Measurements from ENCODE around the gene FAM171A1. TPM values are rescaled to one million over a fixed set of nuclear protein-coding genes. Genes with fewer than 3 reads are reported as not detected.

FAM171A1 gene
- total RNA-seq, 1 experiment from 2014 or later = 19.2 TPM

- TF ChIP-seq, protein P1, sequence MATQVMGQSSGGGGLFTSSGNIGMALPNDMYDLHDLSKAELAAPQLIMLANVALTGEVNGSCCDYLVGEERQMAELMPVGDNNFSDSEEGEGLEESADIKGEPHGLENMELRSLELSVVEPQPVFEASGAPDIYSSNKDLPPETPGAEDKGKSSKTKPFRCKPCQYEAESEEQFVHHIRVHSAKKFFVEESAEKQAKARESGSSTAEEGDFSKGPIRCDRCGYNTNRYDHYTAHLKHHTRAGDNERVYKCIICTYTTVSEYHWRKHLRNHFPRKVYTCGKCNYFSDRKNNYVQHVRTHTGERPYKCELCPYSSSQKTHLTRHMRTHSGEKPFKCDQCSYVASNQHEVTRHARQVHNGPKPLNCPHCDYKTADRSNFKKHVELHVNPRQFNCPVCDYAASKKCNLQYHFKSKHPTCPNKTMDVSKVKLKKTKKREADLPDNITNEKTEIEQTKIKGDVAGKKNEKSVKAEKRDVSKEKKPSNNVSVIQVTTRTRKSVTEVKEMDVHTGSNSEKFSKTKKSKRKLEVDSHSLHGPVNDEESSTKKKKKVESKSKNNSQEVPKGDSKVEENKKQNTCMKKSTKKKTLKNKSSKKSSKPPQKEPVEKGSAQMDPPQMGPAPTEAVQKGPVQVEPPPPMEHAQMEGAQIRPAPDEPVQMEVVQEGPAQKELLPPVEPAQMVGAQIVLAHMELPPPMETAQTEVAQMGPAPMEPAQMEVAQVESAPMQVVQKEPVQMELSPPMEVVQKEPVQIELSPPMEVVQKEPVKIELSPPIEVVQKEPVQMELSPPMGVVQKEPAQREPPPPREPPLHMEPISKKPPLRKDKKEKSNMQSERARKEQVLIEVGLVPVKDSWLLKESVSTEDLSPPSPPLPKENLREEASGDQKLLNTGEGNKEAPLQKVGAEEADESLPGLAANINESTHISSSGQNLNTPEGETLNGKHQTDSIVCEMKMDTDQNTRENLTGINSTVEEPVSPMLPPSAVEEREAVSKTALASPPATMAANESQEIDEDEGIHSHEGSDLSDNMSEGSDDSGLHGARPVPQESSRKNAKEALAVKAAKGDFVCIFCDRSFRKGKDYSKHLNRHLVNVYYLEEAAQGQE (IDR thresholded peaks at IDR 0.05; ENCODE audit: insufficient read depth in 1 of 2, low read depth in 2 of 2, low read length in 1 of 2) = no peak
- TF ChIP-seq TCF7L2 (IDR thresholded peaks at IDR 0.05; ENCODE audit: low read depth, low read length) (no peak), POLR2AphosphoS5 (IDR thresholded peaks at IDR 0.05; ENCODE audit: low read depth, low read length) (no peak), SIN3A (IDR thresholded peaks at IDR 0.05; ENCODE audit: borderline replicate concordance, insufficient read depth, low read depth, low read length) (no peak)
- TF ChIP-seq, protein P2, sequence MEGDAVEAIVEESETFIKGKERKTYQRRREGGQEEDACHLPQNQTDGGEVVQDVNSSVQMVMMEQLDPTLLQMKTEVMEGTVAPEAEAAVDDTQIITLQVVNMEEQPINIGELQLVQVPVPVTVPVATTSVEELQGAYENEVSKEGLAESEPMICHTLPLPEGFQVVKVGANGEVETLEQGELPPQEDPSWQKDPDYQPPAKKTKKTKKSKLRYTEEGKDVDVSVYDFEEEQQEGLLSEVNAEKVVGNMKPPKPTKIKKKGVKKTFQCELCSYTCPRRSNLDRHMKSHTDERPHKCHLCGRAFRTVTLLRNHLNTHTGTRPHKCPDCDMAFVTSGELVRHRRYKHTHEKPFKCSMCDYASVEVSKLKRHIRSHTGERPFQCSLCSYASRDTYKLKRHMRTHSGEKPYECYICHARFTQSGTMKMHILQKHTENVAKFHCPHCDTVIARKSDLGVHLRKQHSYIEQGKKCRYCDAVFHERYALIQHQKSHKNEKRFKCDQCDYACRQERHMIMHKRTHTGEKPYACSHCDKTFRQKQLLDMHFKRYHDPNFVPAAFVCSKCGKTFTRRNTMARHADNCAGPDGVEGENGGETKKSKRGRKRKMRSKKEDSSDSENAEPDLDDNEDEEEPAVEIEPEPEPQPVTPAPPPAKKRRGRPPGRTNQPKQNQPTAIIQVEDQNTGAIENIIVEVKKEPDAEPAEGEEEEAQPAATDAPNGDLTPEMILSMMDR (IDR thresholded peaks at IDR 0.05) = no peak
- H3K4me1 ChIP-seq (ENCODE audit: control insufficient read depth, insufficient read depth, low read length) = peaks cover 2% of the 10 kb centered on the region; the same call in 1 of the 2 replicates
- POLR2A ChIA-PET = no interaction called here
- intact Hi-C loops (cut with micrococcal nuclease; ENCODE audit: unreplicated experiment) (no loop called here), in situ Hi-C loops (cut with HindIII; ENCODE audit: low pct_unique_long_range_greater_than_20kb, low sequenced_read_pairs) (no loop called here)
- BruUV-seq (replicated peaks) = no TSS peak
- no peaks in the 10 kb centered on the region for H3K36me3 ChIP-seq (ENCODE audit: control insufficient read depth, insufficient read depth, low read length)
- no peaks in the 10 kb centered on the region for H3K27me3 ChIP-seq (ENCODE audit: control insufficient read depth, insufficient read depth, low read length)
- no peak overlapping the region for H3K27ac ChIP-seq (ENCODE audit: low read length)
- ATAC-seq (no peak), DNase-seq (ENCODE audit: low read depth, low spot score) (no peak)
- H3K9me3 ChIP-seq (ENCODE audit: control insufficient read depth, insufficient read depth, low read depth, low read length) = no peaks in the 10 kb centered on the region
- H3K4me3 ChIP-seq (ENCODE audit: low read depth in 2 of 2, low read length in 2 of 2) = no peak overlapping the region
- CTCF ChIA-PET = no interaction called here
These were observed 23.9 kb downstream of the FAM171A1 start for GRCh38 chr10:15347150-15347549.

- Histone ChIP-seq H3K27ac (ENCODE audit: low read length) (no peak overlapping the region), H3K36me3 (ENCODE audit: control insufficient read depth, insufficient read depth, low read length) (no peaks in the 10 kb centered on the region), H3K4me1 (ENCODE audit: control insufficient read depth, insufficient read depth, low read length) (peaks cover 2% of the 10 kb centered on the region; the same call in 1 of the 2 replicates), H3K27me3 (ENCODE audit: control insufficient read depth, insufficient read depth, low read length) (no peaks in the 10 kb centered on the region), H3K9me3 (ENCODE audit: control insufficient read depth, insufficient read depth, low read depth, low read length) (no peaks in the 10 kb centered on the region), H3K4me3 (ENCODE audit: low read depth in 2 of 2, low read length in 2 of 2) (no peak overlapping the region)
- CTCF ChIA-PET = no interaction called here
- BruUV-seq (replicated peaks) = no TSS peak
- no peak for DNase-seq (ENCODE audit: low read depth, low spot score)
- in situ Hi-C loops (cut with HindIII; ENCODE audit: low pct_unique_long_range_greater_than_20kb, low sequenced_read_pairs) (no loop called here), intact Hi-C loops (cut with micrococcal nuclease; ENCODE audit: unreplicated experiment) (no loop called here)
- TF ChIP-seq SIN3A (IDR thresholded peaks at IDR 0.05; ENCODE audit: borderline replicate concordance, insufficient read depth, low read depth, low read length) (no peak), TCF7L2 (IDR thresholded peaks at IDR 0.05; ENCODE audit: low read depth, low read length) (no peak), POLR2AphosphoS5 (IDR thresholded peaks at IDR 0.05; ENCODE audit: low read depth, low read length) (no peak)
- TF ChIP-seq, protein P2 (IDR thresholded peaks at IDR 0.05) = no peak
- TF ChIP-seq, protein P1 (IDR thresholded peaks at IDR 0.05; ENCODE audit: insufficient read depth in 1 of 2, low read depth in 2 of 2, low read length in 1 of 2) = no peak
- ATAC-seq = no peak
- POLR2A ChIA-PET = no interaction called here
These were observed 24.5 kb downstream of the FAM171A1 start for GRCh38 chr10:15346440-15347141.
